ENCODE measurements around the gene CYFIP2.
"Not testable (repeated sequence)": the region's sequence is repeated elsewhere in the genome, so short reads cannot be mapped to it uniquely, and the experiment has no call there.

Gene CYFIP2

GRCh38 chr5:157265714-157266285, at the start of gene CYFIP2:
TSS of gene CYFIP2 (plus strand) at chr5:157266123. CDS start at chr5:157285362, 19,239 bp downstream.
- DNase-seq, result peak; percentile 61

GRCh38 chr5:157216391-157217142, 49.4 kb upstream of the CYFIP2 start:
- no peak for DNase-seq

- DNase-seq, result no peak
These were observed 48.5 kb upstream of the CYFIP2 start for GRCh38 chr5:157217289-157218024.

- no peak for DNase-seq
These were observed 46.2 kb upstream of the CYFIP2 start for GRCh38 chr5:157219491-157220271.

DNA sequence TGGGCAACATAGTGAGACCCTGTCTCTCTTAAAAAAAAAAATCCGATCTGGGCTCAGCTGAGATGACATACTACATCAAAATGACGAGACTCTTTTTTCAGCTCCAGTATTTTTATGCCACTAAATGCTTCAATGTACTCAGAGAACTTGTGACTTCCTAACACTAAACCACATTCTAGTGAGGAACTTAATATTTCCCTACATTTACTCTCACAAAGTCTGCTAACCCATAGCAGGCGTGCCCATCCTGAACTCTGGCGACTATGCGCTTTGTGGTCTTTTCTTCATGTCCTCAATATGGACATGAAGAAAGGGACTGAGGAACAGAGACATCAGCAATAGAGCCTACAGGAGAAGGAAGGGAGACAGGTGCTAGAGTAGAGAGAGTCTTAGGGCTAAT, 44.0 kb upstream of the CYFIP2 start:
- no peak for DNase-seq

DNA sequence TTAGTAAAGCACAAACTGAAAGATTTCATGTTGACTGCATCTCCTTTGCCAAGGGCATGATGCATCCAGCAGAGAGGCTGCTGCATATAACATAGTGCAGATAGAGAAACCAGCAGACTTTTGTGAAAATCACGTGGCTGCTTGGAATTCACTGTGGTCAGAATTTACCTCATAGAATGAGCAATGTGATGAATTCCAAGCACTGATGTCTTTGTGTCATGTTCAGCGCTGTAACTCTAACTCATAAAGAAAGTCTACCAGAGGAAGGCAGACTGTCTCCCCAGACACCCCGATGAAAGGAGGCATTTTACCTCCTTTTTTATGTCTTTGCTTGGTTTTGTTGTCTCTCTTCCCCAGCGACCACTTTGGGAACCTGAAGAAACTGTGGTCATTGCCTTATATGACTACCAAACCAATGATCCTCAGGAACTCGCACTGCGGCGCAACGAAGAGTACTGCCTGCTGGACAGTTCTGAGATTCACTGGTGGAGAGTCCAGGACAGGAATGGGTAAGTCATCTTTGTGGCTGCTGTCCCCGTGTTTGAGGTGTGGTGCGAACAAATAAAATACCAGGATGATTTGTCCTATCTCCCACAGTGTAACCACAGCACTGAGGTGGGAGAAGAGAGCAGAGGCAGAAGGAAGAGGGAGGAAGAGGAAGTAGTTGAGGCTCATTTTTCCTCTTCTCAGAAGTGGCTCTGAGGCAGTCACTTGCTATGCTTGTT, 43.3 kb upstream of the CYFIP2 start:
- DNase-seq, result no peak

DNA sequence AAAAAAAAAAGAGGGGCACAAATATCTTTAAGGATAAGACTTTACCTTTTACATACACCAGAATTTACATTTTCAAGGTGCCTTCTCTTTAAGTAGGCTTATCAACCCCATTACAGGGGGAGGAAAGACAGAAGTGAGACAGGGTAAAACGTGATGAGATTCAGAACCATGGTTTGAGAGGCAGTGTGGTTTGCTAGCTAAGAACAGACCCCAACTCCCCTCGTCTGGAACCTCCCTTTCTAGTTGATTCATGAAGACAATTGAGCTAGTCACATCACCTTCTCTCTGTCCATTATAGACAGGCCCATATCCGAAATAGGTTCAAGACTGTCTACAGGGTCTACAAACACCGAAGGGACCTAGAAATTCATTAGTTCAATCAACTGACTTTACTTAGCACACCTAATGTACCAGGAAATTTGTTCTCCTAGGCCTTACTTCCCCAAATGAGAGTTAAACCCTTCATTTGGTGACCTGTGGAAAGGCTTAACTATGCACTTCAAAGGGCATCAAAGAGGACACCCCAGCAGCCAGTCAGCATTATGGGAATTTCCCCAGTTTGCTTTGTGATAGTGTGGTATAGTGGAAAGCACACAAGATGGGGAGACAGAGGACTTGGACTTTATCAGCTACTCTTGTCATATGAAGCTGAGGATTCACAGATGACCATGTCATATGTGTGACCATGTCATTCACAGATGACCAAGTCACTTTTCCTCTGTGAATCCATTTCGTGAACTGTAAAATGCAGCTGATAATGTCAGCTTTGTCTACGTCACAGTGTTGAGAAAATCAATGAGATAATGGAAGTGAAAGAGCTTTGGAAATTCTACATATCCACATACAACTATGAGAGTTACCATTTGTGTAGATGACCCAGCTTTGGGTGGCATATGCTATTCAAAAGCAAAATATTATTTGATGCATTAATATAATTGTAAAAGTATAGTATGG, 40.2 kb upstream of the CYFIP2 start:
- DNase-seq, result no peak

GRCh38 chr5:157230610-157231009, 35.3 kb upstream of the CYFIP2 start:
- DNase-seq, result no peak

GRCh38 chr5:157232706-157233105, 33.2 kb upstream of the CYFIP2 start:
- DNase-seq, result no peak

DNA sequence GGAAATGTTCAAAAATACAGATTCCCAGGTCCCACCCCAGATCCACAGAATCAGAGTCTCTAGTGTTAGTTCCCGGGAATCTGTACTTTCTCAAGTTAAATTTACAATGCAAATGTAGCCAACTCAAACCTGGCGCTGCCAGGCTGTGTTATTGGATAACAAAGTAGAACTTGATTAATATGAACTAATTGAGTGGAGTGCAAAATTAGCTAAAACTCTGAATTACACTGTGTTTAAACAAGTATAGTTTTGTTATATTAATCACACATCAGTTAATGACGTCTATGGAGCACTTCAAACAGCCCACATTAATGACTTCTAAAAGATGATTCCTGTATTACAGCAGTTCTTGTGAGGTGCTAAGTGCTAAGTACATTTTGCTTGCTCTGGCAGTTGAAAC, 32.4 kb upstream of the CYFIP2 start:
- DNase-seq, result no peak

DNA sequence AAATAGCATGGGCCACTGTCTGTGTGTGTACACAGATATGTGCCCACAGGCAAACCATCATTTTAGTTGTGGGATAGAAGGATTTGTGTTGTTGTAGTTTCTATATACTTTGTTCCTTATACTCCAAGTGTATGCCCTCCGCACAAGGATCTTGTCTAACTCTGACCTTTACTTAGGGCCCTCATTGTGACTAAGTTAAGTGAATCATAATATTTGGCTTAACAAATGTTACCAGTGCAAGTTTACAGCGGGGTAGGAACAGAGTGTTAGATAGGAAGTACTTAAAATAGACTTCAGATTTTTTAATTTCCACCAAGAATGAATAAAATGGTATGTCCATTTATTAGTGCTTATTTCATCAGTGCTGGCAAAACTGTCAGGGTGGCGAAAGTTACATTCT, 29.5 kb upstream of the CYFIP2 start:
- no peak for DNase-seq

- DNase-seq, result no peak
These were observed 24.4 kb upstream of the CYFIP2 start for GRCh38 chr5:157241483-157241882.

DNA sequence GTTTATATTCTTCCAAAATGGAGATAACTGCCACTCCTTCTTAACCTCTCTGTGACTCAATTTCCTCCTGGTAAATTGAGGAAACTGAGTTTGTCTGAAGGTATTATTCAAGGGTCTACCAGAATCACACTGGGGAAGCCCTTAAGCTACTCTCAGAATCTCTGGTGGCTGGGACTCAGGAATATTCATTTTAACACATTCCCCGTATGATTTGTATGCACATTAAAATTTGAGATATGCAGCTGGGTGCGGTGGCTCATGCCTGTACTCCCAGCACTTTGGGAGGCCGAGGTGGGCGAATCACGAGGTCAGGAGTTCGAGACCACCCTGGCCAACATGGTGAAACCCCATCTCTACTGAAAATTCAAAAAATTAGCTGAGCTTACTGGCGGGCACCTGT, 21.2 kb upstream of the CYFIP2 start:
- not testable (repeated sequence) for DNase-seq

DNA sequence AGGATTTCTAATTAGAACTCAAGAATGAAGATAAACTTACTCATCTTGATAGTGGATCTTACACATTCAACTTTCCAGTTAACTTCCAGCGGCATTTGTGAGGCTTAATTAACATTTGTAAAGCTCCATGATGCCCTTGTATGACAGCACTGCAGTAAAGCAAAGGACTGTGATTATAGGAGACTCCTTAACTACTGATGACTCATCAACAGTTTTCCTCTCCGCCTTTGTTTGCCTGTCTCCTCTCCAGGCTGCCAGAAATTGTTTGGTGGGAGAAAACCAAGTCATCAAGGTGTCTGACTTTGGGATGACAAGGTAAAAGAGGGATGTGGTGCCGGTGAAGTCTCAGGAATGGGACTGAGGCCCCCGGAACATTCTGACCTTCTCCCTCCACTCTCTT, 20.4 kb upstream of the CYFIP2 start:
- DNase-seq, result no peak

GRCh38 chr5:157245886-157246285, 20.0 kb upstream of the CYFIP2 start:
- DNase-seq, result no peak

GRCh38 chr5:157247267-157247666, 18.7 kb upstream of the CYFIP2 start:
- DNase-seq, result no peak

DNA sequence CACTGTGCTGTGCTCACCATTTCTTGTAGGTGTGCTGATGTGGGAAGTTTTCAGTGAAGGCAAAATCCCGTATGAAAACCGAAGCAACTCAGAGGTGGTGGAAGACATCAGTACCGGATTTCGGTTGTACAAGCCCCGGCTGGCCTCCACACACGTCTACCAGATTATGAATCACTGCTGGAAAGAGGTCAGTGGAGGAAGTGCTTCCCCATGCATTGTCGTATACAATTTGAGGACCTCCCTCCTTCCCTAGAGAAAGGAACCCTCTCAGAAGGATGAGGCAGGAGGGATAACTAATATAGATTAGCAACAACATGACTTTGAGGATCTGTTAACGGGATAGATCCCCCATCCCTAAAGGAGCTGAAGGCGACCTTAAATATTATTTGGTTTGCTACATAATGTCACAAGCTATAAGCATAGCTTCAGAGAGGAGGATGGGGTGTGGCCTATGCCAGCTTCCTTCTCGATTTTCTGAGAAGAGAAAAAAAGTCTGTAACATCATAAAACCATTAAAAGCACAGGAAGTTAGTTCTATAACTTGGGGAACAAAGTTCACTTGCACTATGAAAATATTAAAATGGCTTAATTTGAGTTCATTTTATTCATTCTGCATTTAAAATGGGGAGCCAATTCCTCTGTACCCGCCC, 17.0 kb upstream of the CYFIP2 start:
- no peak for DNase-seq

GRCh38 chr5:157252711-157253465, 13.0 kb upstream of the CYFIP2 start:
- peak; percentile 26 for DNase-seq

GRCh38 chr5:157253547-157253946, 12.4 kb upstream of the CYFIP2 start:
- DNase-seq, result peak; percentile 9

DNA sequence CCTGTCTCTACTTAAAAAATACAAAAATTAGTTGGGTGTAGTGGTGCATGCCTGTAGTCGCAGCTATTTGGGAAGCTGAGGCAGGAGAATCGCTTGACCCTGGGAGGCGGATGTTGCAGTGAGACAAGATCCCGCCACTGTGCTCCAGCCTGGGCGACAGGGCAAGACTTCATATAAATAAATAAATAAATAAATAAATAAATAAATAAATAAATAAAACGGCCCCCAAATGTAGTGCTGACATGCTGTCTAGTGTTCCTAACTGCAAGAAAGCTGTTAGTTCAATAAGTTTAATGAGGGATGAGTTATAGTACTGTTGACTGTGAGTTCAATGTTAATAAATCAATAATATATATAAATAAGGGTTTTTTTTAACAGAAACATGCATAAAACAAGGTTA, 7.5 kb upstream of the CYFIP2 start:
- no peak for DNase-seq

Data from GDM1 (cell line).